ENCODE results near the gene RFFL. TPM values are rescaled to one million over a fixed set of nuclear protein-coding genes. Genes with fewer than 3 reads are reported as not detected.
A peak's percentile ranks its signal among the peaks of the same experiment; 100 is the strongest.

The RFFL gene
- total and polyA plus RNA-seq, 9 of the 15 experiments (the other 6 are each of a cell fraction or from before 2014, with no cell fraction given), result 3.4 to 18.1 (median 12.8) TPM

DNA sequence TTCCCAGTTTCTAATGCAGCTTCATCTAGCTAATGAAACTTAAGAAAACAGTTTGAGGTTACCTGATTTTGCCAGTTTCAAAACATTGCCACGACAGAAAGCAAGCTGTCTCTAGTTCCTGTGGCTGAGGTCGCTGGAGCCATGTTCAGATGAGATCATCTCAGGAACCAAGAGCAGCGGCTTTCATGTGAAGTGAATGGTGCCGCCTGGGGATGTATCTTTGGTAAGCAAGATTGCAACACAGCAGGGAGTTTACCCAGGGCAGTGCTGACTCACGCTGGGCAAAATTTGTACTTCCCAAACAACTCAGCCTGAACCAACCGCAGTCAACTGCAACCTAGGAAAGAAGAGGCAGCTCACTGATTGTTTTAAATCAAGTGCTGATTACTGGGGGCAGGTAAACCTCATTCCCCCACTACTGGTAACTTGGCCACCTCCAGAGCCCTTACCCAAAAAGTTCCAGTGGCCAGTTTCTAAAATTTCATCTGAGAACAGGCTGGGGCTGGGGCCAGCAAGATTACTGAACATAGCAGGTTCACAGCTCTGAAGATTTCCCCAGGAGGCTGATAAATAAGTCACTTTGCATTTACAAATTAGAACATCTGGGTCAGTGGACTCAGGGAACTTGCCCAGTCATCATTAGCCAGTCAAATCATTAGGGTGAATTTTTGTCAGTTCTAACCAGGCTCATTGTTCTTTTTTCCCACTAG lies at the start of gene RFFL (continued):
- TF ChIP-seq, protein P1, sequence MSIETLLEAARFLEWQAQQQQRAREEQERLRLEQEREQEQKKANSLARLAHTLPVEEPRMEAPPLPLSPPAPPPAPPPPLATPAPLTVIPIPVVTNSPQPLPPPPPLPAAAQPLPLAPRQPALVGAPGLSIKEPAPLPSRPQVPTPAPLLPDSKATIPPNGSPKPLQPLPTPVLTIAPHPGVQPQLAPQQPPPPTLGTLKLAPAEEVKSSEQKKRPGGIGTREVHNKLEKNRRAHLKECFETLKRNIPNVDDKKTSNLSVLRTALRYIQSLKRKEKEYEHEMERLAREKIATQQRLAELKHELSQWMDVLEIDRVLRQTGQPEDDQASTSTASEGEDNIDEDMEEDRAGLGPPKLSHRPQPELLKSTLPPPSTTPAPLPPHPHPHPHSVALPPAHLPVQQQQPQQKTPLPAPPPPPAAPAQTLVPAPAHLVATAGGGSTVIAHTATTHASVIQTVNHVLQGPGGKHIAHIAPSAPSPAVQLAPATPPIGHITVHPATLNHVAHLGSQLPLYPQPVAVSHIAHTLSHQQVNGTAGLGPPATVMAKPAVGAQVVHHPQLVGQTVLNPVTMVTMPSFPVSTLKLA (conservative IDR thresholded peaks at IDR 0.05), result peak in 1 of 2 experiments; percentile 41; a peak in 2 of 4 replicates
- TF ChIP-seq ZNF140 (CRISPR knock-in tag; IDR thresholded peaks at IDR 0.05), result no peak
- TF ChIP-seq PTTG1 (tag; IDR thresholded peaks at IDR 0.05; ENCODE audit: low read depth), result no peak
- TF ChIP-seq, protein P2, sequence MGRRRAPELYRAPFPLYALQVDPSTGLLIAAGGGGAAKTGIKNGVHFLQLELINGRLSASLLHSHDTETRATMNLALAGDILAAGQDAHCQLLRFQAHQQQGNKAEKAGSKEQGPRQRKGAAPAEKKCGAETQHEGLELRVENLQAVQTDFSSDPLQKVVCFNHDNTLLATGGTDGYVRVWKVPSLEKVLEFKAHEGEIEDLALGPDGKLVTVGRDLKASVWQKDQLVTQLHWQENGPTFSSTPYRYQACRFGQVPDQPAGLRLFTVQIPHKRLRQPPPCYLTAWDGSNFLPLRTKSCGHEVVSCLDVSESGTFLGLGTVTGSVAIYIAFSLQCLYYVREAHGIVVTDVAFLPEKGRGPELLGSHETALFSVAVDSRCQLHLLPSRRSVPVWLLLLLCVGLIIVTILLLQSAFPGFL (CRISPR knock-in tag; IDR thresholded peaks at IDR 0.05), result no peak
- TF ChIP-seq, protein P3, sequence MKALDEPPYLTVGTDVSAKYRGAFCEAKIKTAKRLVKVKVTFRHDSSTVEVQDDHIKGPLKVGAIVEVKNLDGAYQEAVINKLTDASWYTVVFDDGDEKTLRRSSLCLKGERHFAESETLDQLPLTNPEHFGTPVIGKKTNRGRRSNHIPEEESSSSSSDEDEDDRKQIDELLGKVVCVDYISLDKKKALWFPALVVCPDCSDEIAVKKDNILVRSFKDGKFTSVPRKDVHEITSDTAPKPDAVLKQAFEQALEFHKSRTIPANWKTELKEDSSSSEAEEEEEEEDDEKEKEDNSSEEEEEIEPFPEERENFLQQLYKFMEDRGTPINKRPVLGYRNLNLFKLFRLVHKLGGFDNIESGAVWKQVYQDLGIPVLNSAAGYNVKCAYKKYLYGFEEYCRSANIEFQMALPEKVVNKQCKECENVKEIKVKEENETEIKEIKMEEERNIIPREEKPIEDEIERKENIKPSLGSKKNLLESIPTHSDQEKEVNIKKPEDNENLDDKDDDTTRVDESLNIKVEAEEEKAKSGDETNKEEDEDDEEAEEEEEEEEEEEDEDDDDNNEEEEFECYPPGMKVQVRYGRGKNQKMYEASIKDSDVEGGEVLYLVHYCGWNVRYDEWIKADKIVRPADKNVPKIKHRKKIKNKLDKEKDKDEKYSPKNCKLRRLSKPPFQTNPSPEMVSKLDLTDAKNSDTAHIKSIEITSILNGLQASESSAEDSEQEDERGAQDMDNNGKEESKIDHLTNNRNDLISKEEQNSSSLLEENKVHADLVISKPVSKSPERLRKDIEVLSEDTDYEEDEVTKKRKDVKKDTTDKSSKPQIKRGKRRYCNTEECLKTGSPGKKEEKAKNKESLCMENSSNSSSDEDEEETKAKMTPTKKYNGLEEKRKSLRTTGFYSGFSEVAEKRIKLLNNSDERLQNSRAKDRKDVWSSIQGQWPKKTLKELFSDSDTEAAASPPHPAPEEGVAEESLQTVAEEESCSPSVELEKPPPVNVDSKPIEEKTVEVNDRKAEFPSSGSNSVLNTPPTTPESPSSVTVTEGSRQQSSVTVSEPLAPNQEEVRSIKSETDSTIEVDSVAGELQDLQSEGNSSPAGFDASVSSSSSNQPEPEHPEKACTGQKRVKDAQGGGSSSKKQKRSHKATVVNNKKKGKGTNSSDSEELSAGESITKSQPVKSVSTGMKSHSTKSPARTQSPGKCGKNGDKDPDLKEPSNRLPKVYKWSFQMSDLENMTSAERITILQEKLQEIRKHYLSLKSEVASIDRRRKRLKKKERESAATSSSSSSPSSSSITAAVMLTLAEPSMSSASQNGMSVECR (CRISPR knock-in tag; IDR thresholded peaks at IDR 0.05), result no peak
- TF ChIP-seq, protein P4, sequence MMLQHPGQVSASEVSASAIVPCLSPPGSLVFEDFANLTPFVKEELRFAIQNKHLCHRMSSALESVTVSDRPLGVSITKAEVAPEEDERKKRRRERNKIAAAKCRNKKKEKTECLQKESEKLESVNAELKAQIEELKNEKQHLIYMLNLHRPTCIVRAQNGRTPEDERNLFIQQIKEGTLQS (IDR thresholded peaks at IDR 0.05), result peak; percentile 96
- TF ChIP-seq, protein P4 (CRISPR knock-in tag; conservative IDR thresholded peaks at IDR 0.05), result peak; percentile 65; the same call in 1 of the 2 replicates
- TF ChIP-seq TRIM24 (IDR thresholded peaks at IDR 0.05), result peak; percentile 49 to 73; a peak in 3 of 4 replicates
- no peak for TF ChIP-seq TAF15 (IDR thresholded peaks at IDR 0.05; ENCODE audit: low read depth, low read length)
- no peak for TF ChIP-seq TRIM28 (IDR thresholded peaks at IDR 0.05)
- TF ChIP-seq COPS2 (conservative IDR thresholded peaks at IDR 0.05), result no peak
- no peak for TF ChIP-seq ZNF830 (CRISPR knock-in tag; IDR thresholded peaks at IDR 0.05)
- TF ChIP-seq, protein P5, sequence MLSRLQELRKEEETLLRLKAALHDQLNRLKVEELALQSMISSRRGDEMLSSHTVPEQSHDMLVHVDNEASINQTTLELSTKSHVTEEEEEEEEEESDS (CRISPR knock-in tag; IDR thresholded peaks at IDR 0.05), result no peak
- TF ChIP-seq, protein P6, sequence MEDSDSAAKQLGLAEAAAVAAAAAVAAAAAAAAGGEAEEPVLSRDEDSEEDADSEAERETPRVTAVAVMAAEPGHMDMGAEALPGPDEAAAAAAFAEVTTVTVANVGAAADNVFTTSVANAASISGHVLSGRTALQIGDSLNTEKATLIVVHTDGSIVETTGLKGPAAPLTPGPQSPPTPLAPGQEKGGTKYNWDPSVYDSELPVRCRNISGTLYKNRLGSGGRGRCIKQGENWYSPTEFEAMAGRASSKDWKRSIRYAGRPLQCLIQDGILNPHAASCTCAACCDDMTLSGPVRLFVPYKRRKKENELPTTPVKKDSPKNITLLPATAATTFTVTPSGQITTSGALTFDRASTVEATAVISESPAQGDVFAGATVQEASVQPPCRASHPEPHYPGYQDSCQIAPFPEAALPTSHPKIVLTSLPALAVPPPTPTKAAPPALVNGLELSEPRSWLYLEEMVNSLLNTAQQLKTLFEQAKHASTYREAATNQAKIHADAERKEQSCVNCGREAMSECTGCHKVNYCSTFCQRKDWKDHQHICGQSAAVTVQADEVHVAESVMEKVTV (CRISPR knock-in tag; IDR thresholded peaks at IDR 0.05), result peak; percentile 42; the same call in 1 of the 2 replicates

Measured in K562 (cell line).